RWPE1 (cell line): ENCODE measurements around the gene FAM135A.

ENCODE experiments used
- CTCF ChIA-PET: fragments of 350-600 bp; sonication (Branson Sonifier 250); formaldehyde crosslinking; extraction: SDS; loops from one replicate; lab custom pipeline; 2021; lab: Yijun Ruan, JAX
- POLR2A ChIA-PET: fragments of 400-600 bp; formaldehyde crosslinking; extraction: SDS; loops from one replicate; lab custom pipeline; 2020; ENCODE audit warnings: antibody characterized with exemption; ENCODE audit not compliant: low non-redundant PET; lab: Yijun Ruan, JAX
- DNase-seq: peaks from one replicate; pipeline ENCODE4 v3.0.0; 2012; ENCODE audit warnings: low spot score
- H3K27ac ChIP-seq: fragments of 450-650 bp; 2 replicates; pipeline ENCODE4 v1.5.1; 2017
- CTCF ChIP-seq: fragments of 450-650 bp; conservative IDR thresholded peaks from 2 replicates; pipeline ENCODE4 v1.5.1; 2017; ENCODE audit warnings: low read depth, mild to moderate bottlenecking

The FAM135A gene

GRCh38 chr6:70518723-70519122 lies 105.4 kb downstream of the FAM135A start:
- CTCF ChIA-PET: interaction anchor here (0.6 kb wide), 1 partner anchor 209 kb away, joined by 3 read pairs; no protein-coding TSS in a partner anchor
- no peak overlapping the region for H3K27ac ChIP-seq
- POLR2A ChIA-PET: no interaction called here
- no peak for TF ChIP-seq CTCF
- DNase-seq: no peak

- H3K27ac ChIP-seq: no peak overlapping the region
- TF ChIP-seq CTCF: no peak; the same call in 1 of the 2 replicates
- ChIA-PET CTCF (interaction anchor here (0.5 to 1.1 kb wide), 5 partner anchors 19 to 364 kb away, joined by 3 to 8 read pairs (median 4); no protein-coding TSS in a partner anchor), POLR2A (no interaction called here)
- no peak for DNase-seq
These were observed 107.3 kb downstream of the FAM135A start for GRCh38 chr6:70520575-70520974.

- no peak for TF ChIP-seq CTCF
- POLR2A ChIA-PET: no interaction called here
- DNase-seq: no peak
- CTCF ChIA-PET: no interaction called here
- no peak overlapping the region for H3K27ac ChIP-seq
These were observed 111.5 kb downstream of the FAM135A start for GRCh38 chr6:70524721-70525286.

- no peak for DNase-seq
- CTCF ChIA-PET: interaction anchor here (0.6 to 0.7 kb wide), 2 partner anchors 150 to 159 kb away, joined by 3 to 4 read pairs; no protein-coding TSS in a partner anchor
These were observed 113.9 kb downstream of the FAM135A start for GRCh38 chr6:70527071-70527737.

GRCh38 chr6:70530023-70530422 lies 116.7 kb downstream of the FAM135A start:
- no peak for DNase-seq
- no peak overlapping the region for H3K27ac ChIP-seq
- ChIA-PET POLR2A (no interaction called here), CTCF (no interaction called here)
- no peak for TF ChIP-seq CTCF

More at GRCh38 chr6:70527071-70527737, 113.9 kb downstream of the FAM135A start:
- H3K27ac ChIP-seq: no peak overlapping the region
- POLR2A ChIA-PET: no interaction called here
- no peak for TF ChIP-seq CTCF

- no peak for TF ChIP-seq CTCF
- no peak for DNase-seq
- ChIA-PET CTCF (no interaction called here), POLR2A (no interaction called here)
- no peak overlapping the region for H3K27ac ChIP-seq
These were observed 117.8 kb downstream of the FAM135A start for GRCh38 chr6:70531133-70531532.
